ENCODE measurements around the gene SRPK3.

- TF ChIP-seq CTCF (IDR thresholded peaks at IDR 0.05; ENCODE audit: low read depth, low read length, poor library complexity, severe bottlenecking) (no peak), EZH2phosphoT487 (IDR thresholded peaks at IDR 0.05; ENCODE audit: borderline replicate concordance, low read length) (no peak)
Measured at GRCh38 chrX:153739754-153740486, 40.9 kb upstream of the SRPK3 start.
